CD4-positive, alpha-beta T cell treated with Interleukin-6 at 100 ng/mL for 8 hours (primary cell): Measurements from ENCODE around the gene CCDC73.
"Not testable (repeated sequence)": the region's sequence is repeated elsewhere in the genome, so short reads cannot be mapped to it uniquely, and the experiment has no call there.

Experiments
- DNase-seq: peaks from one replicate; pipeline ENCODE4 v3.0.0-alpha.2; 2020; ENCODE audit warnings: mixed read lengths, low spot score

Gene CCDC73

DNA sequence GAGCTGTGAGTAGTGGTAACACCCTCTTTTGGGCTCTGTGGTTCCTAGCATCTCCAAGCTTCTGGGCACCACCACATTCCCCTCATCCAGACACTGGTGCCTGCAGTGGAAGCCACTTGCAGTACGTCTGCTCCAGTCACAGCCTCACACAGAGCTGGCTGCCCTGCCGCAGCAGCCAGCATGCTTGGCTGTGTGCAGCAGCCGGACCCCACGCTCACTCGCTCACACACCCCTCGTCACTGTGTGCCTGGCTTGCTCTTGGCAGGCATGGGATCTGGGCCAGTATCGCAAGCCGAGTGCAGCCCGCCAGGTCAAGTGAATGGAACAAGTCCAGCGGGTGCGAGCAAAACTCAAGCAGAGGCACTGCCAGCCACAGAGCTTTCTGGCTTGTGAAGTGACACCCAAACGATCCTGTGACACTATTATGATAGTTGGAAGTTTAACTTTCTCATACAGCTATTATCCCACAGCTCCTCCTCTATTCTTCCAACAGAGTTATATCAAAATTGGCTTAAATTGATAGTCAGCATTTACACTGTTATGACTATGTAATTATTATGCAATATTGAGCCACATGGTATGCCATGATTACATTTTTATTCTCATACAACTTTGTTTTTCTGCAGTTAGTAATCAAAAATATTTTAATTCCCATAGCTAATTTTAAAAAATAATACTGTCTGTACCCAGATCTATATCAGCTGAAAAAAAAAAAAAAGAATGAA lies 89.0 kb downstream of the CCDC73 start:
- DNase-seq: no peak

GRCh38 chr11:32704775-32705174 lies 89.7 kb downstream of the CCDC73 start:
- DNase-seq: no peak

DNA sequence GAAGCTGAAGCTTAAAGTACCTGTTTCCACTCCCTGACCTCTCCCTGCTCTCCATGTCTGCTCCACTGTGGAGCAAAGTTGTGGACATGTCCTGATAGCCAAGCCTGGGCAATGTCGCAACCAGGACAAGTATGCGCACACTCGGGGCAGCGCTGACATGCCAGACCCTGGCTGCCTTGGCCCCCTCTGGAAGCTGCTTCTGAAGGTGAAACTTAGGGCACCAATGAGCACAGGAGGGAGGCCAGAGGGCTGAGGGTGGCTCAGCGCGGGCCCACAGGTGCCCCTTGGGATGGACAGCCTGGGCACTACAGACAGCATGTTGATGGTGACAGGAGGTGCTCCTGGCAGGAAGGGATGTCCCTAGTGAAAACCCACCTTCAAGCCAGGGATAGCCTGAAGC lies 90.2 kb downstream of the CCDC73 start:
- no peak for DNase-seq

DNA sequence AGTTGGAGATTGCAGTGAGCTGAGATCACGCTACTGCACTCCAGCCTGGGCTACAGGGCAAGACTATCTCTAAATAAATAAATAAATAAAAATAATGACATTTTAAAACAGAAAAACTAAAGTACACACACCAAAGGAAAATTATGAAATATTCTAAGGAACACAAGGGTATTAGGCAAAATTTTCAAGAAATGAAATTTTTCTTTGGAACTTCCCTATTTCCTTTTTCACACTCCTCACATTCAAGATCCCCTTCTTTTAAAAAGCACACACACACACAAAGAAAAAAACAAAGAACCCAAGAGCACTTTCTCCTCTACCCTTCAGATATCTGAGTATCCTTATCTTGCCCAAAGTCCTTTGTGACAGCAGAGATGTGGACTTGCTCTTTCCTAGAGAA lies 92.8 kb downstream of the CCDC73 start:
- no peak for DNase-seq

- no peak for DNase-seq
Measured at GRCh38 chr11:32698579-32698978, 95.9 kb downstream of the CCDC73 start.

- DNase-seq: no peak
Measured at GRCh38 chr11:32671051-32671450, 123.4 kb downstream of the CCDC73 start.

GRCh38 chr11:32659672-32660071 lies 134.8 kb downstream of the CCDC73 start:
- no peak for DNase-seq

- no peak for DNase-seq
Measured at GRCh38 chr11:32658639-32659406, 135.6 kb downstream of the CCDC73 start.

- no peak for DNase-seq
Measured at GRCh38 chr11:32643526-32643925, 150.9 kb downstream of the CCDC73 start.

DNA sequence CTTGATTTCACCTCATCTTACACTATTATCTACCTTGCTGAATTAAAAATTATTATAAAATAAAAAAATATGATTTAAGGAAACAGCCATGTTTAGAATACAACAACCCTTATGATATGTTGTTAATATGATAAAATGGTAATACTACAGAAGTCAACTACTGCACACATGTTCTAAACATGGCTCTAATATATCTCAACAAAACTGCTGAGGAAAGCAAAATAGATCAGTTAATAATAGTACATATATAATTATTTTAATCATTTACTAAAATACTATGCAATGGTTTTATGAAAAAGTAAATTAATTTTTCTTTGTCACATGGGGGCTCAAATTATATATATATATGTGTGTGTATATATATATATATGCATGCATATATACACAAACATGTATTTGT lies 153.1 kb downstream of the CCDC73 start:
- no peak for DNase-seq

- no peak for DNase-seq
Measured at GRCh38 chr11:32635819-32636218, 158.6 kb downstream of the CCDC73 start.

DNA sequence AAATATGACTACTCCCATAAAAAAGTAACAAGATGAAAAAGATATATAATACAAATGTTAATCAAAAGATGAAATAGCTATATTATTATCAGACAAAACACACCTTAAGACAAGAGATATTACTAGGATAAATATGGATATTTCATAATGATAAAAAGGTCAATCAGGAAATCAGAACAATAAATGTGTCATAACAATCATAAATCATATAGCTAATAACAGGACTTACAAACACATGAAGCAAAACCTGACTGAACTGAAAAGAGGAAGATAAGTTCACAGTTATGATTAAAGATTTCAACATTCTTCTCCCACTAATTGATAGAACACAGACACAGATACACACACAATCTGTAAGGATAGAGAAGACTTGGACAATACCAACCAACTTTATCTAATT lies 163.6 kb downstream of the CCDC73 start:
- DNase-seq: no peak

- no peak for DNase-seq
Measured at GRCh38 chr11:32616903-32617302, 177.6 kb downstream of the CCDC73 start.

GRCh38 chr11:32615422-32615821 lies 179.0 kb downstream of the CCDC73 start:
- DNase-seq: no peak

GRCh38 chr11:32613500-32614151 lies 180.8 kb downstream of the CCDC73 start:
- DNase-seq: no peak

GRCh38 chr11:32610797-32611352 lies 183.6 kb downstream of the CCDC73 start:
- DNase-seq: no peak

DNA sequence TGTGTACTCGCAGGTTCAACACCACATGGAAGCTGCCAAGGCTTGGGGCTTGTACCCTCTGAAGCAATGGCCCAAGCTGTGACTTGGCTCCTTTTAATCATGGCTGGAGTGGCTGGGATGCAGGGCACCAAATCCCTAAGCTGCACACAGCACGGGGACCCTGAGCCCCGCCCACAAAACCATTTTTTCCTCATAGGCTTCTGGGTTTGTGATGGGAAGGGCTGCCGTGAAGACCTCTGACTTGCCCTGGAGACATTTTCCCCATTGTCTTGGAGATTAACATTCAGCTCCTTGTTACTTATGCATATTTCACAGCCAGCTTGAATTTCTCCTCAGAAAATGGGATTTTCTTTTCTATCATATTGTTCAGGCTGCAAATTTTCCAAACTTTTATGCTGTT lies 185.6 kb downstream of the CCDC73 start:
- not testable (repeated sequence) for DNase-seq

- DNase-seq: no peak
Measured at GRCh38 chr11:32606220-32606619, 188.2 kb downstream of the CCDC73 start.

GRCh38 chr11:32602657-32603415 lies 191.6 kb downstream of the CCDC73 start:
- DNase-seq: no peak

- DNase-seq: no peak
Measured at GRCh38 chr11:32597921-32598320, 196.5 kb downstream of the CCDC73 start.

DNA sequence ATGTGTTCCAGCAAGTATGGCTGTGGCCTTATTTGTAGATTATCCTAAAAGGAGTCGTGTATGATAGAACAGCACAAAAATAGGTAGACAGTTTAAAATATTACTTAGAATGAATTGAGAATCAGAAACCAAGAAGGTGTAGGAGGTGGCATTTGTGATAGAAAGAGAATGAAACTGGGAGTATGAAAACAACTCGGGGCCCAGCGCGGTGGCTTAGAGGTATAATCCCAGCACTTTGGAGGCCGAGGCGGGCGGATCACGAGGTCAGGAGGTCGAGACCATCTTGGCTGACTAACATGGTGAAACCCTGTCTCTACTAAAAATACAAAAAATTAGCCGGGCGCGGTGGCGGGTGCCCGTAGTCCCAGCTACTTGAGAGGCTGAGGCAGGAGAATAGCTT lies 198.3 kb downstream of the CCDC73 start:
- DNase-seq: not testable (repeated sequence)

- no peak for DNase-seq
Measured at GRCh38 chr11:32594272-32594671, 200.2 kb downstream of the CCDC73 start.
